BE2C (cell line): ENCODE data around the gene CD40.

Source experiments
- DNase-seq: peaks from one replicate; pipeline ENCODE4 v3.0.0-alpha.2; 2020
- H3K27me3 ChIP-seq: fragments of 250-450 bp; sonication (Bioruptor Pico); 2 replicates; pipeline ENCODE4 v1.5.1; 2020; ENCODE audit warnings: mild to moderate bottlenecking
- H3K36me3 ChIP-seq: fragments of 250-450 bp; sonication (Bioruptor Pico); 2 replicates; pipeline ENCODE4 v1.5.1; 2020; ENCODE audit warnings: mild to moderate bottlenecking
- H3K4me1 ChIP-seq: fragments of 250-450 bp; sonication (Bioruptor Pico); 2 replicates; pipeline ENCODE4 v1.5.1; 2020
- H3K4me3 ChIP-seq: 2 replicates; pipeline ENCODE4 v1.5.1; 2011; ENCODE audit warnings: low read depth, low read length
- H3K9me3 ChIP-seq: fragments of 250-450 bp; sonication (Bioruptor Pico); 2 replicates; pipeline ENCODE4 v1.5.1; 2020
- TF ChIP-seq, protein P1 (sequence below): IDR thresholded peaks from 2 replicates; pipeline ENCODE4 v1.5.1; 2012; ENCODE audit warnings: mild to moderate bottlenecking, low read depth, low read length

Gene CD40

DNA sequence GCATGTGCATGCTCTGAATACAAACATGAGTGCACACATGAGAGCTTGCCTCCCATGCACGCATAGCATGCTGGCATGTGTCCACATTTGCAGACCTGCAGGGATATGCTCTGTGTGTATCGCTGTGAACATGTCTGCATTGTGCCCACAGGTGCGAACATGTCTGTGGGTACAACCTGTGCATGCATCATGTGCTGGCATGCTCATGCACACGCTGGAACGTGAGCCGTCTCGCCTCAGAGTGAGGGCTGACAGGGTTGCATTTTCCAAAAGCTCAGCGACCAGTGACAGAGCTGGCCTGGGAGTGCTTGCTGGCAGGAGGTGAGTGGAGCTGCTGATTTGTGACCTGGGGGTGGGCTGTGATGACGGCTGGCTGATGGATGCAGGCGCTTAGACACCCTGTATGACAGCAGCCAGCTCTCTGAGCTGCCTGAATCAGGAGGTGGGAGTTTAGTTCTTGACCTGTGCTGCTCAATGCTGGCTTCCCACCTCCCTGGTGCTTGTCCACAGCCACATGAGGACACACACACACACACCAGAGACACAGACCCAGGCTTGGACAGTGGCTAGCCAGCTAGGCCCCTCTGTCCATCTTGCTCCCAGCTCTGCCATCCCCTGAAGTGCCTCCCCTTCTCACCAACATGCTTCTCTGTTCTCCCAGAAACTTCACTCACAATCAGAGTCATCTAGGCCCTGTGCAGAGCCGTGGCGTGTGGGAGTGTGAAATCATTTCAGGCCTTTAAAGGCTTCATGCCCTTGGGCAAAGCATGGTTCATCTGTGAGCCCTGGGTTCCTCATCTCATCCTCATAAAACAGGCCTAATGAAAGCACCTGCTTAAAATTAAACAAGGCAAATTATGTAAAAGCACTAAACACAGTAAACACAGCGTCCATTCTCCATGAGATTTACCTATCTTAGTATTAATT lies 51.4 kb downstream of the CD40 start:
- Histone ChIP-seq H3K4me3 (no peak overlapping the region), H3K36me3 (no peaks in the 10 kb centered on the region), H3K27me3 (peaks cover 10% of the 10 kb centered on the region), H3K9me3 (no peaks in the 10 kb centered on the region), H3K4me1 (peaks cover 8% of the 10 kb centered on the region)
- TF ChIP-seq, protein P1, sequence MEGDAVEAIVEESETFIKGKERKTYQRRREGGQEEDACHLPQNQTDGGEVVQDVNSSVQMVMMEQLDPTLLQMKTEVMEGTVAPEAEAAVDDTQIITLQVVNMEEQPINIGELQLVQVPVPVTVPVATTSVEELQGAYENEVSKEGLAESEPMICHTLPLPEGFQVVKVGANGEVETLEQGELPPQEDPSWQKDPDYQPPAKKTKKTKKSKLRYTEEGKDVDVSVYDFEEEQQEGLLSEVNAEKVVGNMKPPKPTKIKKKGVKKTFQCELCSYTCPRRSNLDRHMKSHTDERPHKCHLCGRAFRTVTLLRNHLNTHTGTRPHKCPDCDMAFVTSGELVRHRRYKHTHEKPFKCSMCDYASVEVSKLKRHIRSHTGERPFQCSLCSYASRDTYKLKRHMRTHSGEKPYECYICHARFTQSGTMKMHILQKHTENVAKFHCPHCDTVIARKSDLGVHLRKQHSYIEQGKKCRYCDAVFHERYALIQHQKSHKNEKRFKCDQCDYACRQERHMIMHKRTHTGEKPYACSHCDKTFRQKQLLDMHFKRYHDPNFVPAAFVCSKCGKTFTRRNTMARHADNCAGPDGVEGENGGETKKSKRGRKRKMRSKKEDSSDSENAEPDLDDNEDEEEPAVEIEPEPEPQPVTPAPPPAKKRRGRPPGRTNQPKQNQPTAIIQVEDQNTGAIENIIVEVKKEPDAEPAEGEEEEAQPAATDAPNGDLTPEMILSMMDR, result no peak
- DNase-seq, result peak; percentile 49

DNA sequence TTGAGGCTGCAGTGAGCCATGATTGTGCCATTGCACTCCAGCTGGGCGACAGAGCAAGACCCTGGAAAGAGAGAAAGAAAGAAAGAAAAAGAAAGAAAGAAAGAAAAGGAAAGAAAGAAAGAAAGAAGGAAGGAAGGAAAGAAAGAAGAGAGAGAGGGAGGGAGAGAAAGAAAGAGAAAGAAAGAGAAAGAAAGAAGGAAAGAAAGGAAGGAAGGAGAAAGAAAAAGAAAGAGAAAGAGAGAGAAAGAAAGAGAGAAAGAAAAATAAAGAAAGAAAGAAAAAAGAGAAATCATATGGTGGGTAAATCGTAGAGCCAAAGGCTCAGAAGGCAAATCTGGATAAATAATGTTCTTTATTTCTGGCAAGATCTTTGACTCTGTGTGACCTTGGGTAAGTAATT lies 53.4 kb downstream of the CD40 start:
- H3K27me3 ChIP-seq, result peaks cover 10% of the 10 kb centered on the region
- TF ChIP-seq, protein P1, result no peak

DNA sequence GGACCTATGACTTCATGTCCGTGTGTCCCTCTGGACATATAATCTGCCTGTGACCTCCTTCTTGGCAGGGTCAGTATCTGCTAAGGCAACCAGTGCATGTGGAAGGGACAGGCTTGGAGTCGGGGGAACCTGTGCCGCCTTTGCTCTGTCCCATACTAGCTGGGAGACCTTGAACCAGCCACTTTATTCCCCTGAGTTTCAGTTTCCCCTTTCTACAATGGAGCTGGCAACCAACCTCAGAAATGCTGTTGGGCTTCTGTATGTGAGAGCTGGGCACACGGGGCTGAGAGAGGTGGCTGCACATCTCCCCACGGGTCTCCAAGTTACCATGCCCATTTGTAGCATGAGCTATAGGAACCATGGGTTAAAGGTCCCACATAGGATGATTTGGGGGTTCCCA lies 53.8 kb downstream of the CD40 start:
- Histone ChIP-seq H3K9me3 (no peaks in the 10 kb centered on the region), H3K36me3 (no peaks in the 10 kb centered on the region), H3K27me3 (peaks cover 10% of the 10 kb centered on the region), H3K4me1 (peaks cover 8% of the 10 kb centered on the region), H3K4me3 (no peak overlapping the region)
- DNase-seq, result no peak
- TF ChIP-seq, protein P1, result no peak

More for the DNA sequence above, 53.4 kb downstream of the CD40 start:
- H3K4me1 ChIP-seq, result peaks cover 8% of the 10 kb centered on the region
- no peaks in the 10 kb centered on the region for H3K9me3 ChIP-seq
- no peak overlapping the region for H3K4me3 ChIP-seq
- H3K36me3 ChIP-seq, result no peaks in the 10 kb centered on the region
- DNase-seq, result no peak

DNA sequence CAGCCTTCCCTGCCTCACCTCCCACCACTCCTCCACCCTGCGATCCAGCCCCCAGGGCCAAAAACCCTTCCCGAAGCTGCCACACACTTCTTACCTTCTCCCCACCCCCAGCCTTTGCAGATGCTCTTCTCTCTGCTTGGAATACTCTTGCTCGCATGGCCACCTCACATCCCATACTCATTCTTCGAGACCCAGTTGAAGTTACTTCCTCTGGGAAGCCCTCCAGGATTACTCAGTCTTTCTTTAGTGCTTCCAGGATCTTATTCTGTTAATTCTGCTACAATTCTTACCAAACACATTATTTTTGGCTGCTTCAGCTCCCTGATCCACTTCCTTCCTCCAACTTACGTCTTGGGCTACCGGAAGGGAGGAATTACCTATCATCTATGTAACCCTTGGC lies 54.3 kb downstream of the CD40 start:
- no peaks in the 10 kb centered on the region for H3K36me3 ChIP-seq
- H3K4me3 ChIP-seq, result no peak overlapping the region
- H3K4me1 ChIP-seq, result peaks cover 8% of the 10 kb centered on the region
- H3K9me3 ChIP-seq, result no peaks in the 10 kb centered on the region
- TF ChIP-seq, protein P1, result no peak
- no peak for DNase-seq
- H3K27me3 ChIP-seq, result peaks cover 10% of the 10 kb centered on the region

DNA sequence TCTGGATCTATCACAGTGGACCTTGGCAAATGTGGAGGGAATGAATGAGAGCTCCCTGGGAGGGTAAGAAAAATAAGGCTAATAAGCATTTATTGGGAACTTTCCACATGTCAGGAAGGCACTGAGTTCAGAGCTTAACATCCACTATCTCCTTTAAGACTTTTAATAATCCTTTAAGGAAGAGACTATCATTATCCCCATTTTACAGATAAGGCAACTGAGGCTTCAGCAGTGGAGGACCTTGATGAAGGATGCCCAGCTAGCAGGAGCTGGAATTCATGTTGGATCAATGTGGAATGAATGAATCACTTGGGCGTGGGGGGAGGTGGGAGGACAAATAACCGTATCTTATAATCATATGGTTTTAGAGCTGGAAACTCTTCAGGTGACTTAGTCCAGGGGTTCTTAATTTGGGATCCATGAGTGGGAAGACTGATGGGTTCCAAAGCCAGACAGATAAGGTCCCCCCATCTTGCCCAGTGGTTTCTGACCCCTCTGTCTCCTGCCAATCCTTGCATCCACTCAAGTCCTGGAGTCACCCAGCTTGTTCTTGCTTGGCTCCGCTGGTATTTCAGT lies 54.9 kb downstream of the CD40 start:
- Histone ChIP-seq H3K9me3 (no peaks in the 10 kb centered on the region), H3K27me3 (peaks cover 10% of the 10 kb centered on the region), H3K36me3 (no peaks in the 10 kb centered on the region), H3K4me1 (peaks cover 8% of the 10 kb centered on the region), H3K4me3 (no peak overlapping the region)
- DNase-seq, result no peak
- TF ChIP-seq, protein P1, result no peak
